ENCODE results near the gene HOATZ.

DNA sequence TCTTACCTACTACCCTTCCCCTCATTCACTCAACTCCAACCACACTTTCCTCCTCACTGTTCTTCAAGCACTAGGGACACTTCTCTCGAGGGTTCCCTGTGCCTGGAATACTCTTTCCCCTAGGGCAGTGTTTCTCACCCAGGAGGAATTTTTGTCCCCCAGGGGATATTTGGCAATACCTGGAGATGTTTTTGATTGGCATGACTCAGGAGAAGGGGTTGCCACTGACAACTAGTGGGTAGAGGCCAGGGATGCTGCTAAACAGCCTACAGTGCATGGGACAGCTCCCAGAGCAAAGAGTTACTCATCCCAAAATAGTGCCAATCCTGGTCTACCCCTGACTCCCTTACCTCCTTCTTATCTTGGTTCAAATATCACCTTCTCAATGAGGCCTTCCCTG is 42.4 kb upstream of the HOATZ start:
- TF ChIP-seq, protein P1, sequence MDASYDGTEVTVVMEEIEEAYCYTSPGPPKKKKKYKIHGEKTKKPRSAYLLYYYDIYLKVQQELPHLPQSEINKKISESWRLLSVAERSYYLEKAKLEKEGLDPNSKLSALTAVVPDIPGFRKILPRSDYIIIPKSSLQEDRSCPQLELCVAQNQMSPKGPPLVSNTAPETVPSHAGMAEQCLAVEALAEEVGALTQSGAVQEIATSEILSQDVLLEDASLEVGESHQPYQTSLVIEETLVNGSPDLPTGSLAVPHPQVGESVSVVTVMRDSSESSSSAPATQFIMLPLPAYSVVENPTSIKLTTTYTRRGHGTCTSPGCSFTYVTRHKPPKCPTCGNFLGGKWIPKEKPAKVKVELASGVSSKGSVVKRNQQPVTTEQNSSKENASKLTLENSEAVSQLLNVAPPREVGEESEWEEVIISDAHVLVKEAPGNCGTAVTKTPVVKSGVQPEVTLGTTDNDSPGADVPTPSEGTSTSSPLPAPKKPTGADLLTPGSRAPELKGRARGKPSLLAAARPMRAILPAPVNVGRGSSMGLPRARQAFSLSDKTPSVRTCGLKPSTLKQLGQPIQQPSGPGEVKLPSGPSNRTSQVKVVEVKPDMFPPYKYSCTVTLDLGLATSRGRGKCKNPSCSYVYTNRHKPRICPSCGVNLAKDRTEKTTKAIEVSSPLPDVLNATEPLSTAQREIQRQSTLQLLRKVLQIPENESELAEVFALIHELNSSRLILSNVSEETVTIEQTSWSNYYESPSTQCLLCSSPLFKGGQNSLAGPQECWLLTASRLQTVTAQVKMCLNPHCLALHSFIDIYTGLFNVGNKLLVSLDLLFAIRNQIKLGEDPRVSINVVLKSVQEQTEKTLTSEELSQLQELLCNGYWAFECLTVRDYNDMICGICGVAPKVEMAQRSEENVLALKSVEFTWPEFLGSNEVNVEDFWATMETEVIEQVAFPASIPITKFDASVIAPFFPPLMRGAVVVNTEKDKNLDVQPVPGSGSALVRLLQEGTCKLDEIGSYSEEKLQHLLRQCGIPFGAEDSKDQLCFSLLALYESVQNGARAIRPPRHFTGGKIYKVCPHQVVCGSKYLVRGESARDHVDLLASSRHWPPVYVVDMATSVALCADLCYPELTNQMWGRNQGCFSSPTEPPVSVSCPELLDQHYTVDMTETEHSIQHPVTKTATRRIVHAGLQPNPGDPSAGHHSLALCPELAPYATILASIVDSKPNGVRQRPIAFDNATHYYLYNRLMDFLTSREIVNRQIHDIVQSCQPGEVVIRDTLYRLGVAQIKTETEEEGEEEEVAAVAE (CRISPR knock-in tag; IDR thresholded peaks at IDR 0.05; ENCODE audit: borderline replicate concordance), result no peak
- TF ChIP-seq, protein P2, sequence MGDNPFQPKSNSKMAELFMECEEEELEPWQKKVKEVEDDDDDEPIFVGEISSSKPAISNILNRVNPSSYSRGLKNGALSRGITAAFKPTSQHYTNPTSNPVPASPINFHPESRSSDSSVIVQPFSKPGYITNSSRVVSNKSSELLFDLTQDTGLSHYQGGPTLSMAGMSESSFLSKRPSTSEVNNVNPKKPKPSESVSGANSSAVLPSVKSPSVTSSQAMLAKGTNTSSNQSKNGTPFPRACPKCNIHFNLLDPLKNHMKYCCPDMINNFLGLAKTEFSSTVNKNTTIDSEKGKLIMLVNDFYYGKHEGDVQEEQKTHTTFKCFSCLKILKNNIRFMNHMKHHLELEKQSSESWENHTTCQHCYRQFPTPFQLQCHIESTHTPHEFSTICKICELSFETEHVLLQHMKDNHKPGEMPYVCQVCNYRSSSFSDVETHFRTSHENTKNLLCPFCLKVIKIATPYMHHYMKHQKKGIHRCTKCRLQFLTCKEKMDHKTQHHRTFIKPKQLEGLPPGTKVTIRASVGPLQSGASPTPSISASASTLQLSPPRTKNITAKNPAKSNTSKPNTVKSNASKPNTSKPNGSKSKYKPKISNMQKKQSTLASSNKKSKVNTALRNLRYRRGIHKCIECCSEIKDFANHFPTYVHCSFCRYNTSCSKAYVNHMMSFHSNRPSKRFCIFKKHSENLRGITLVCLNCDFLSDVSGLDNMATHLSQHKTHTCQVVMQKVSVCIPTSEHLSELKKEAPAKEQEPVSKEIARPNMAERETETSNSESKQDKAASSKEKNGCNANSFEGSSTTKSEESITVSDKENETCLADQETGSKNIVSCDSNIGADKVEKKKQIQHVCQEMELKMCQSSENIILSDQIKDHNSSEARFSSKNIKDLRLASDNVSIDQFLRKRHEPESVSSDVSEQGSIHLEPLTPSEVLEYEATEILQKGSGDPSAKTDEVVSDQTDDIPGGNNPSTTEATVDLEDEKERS (CRISPR knock-in tag; IDR thresholded peaks at IDR 0.05), result no peak
- no peak for TF ChIP-seq ZNF335 (CRISPR knock-in tag; IDR thresholded peaks at IDR 0.05)
- TF ChIP-seq ZNF10 (CRISPR knock-in tag; IDR thresholded peaks at IDR 0.05; ENCODE audit: borderline replicate concordance, low read depth), result no peak
- no peak for TF ChIP-seq PAF1 (CRISPR knock-in tag; IDR thresholded peaks at IDR 0.05)
- TF ChIP-seq ZNF12 (CRISPR knock-in tag; IDR thresholded peaks at IDR 0.05), result no peak
